Mucosa of gallbladder (tissue), 1 donor: Measurements from ENCODE around the gene MDFIC. TPM values are rescaled to one million over a fixed set of nuclear protein-coding genes. Genes with fewer than 3 reads are reported as not detected.

ENCODE experiments used
- DNase-seq: peaks from one replicate; pipeline ENCODE4 v3.0.0-alpha.2; 2020; ENCODE audit warnings: low spot score
- total RNA-seq: library from RNA; stranded (reverse); gene quantifications from one replicate; pipeline ENCODE4 v1.2.1, GENCODE V29; 2021
- donor health status: DM: no; HTN: no; CAD: no.

The MDFIC gene
- total RNA-seq, 1 donor from 2014 or later = 13.7 TPM

- no peak for DNase-seq
Measured at GRCh38 chr7:114925434-114925833, 3.5 kb downstream of the MDFIC start.

GRCh38 chr7:114928060-114928459 is 6.2 kb downstream of the MDFIC start:
- no peak for DNase-seq

GRCh38 chr7:114929570-114929969 is 7.7 kb downstream of the MDFIC start:
- no peak for DNase-seq

DNA sequence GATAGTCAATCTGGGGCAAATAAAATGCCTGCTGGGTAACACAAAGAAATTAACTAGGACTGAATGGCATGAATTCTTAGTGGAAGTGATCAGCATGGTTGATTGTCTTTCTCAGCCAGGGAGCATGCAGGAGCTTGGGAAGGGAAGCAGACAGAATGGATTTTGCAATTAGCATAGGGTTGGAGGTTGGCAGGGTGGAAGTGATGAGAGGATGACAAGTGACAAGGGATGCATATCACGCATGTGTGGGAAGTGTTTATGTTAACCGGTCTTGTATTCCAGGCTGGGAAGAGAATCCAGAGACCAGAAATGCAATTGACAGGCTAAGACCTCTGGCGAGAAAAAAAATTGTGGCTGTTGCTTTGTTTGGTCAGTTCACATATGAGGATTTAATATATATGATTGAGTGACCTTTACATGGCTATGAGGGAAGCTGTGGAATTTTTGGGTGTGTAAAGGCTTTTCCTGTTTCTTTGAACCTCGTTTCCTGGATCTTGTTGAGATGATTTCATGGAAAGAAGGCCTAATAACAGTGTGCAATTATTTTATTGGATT is 8.3 kb downstream of the MDFIC start:
- DNase-seq = no peak

DNA sequence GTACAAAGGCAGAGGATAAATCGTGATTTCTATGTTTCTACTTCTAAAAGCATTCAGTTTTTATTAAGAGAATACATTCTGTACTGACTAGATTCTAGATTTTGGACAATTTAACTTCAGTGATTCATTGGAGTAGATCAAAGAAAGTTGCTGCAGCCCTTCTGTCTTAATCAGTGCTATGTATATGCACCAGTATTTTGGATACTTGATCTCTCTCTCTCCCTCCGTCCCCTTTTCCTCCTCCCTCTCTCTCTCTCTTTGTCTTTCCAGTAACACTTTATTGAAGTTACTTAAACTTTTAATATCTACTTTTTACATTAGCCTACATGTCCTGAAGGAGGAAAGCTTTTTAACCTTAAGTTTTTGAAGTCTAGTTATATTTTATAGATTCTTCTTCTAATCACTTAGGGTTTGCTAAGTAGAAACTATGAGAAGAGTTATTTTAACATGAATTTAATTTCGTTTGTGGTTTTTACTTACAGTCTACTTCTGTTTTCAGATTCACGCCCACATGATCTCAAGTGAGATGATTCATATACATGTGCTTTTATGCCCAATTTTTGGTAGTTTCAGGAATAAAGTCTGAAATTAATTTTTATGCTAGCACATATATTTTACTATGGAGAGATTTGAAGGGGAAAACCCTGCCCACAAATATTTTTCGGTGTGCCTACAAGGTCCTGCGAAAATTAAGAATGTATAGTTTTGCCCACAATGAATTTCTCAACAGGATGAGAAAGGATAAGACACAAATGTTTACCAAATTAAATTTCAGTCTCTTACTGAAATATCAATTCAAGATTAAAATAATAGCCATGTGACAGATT is 9.1 kb downstream of the MDFIC start:
- DNase-seq = no peak

- no peak for DNase-seq
Measured at GRCh38 chr7:114931656-114932011, 9.7 kb downstream of the MDFIC start.

DNA sequence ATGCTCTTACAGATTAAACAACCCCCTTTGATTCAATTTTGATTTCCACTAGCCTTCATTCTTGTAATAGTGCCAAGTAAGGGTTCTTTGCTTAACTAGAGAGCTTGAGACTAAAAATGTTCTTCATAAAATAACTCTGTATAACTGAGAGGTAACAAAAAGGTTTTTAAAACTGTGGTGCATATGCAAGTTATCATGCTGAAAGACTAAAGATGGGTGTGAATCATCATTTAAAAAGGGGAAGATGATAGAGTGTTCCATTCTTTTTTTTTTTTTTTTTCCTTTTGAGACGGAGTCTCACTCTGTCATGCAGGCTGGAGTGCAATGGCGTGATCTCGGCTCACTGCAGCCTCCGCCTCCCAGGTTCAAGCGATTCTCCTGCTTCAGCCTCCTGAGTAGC is 11.1 kb downstream of the MDFIC start:
- no peak for DNase-seq

DNA sequence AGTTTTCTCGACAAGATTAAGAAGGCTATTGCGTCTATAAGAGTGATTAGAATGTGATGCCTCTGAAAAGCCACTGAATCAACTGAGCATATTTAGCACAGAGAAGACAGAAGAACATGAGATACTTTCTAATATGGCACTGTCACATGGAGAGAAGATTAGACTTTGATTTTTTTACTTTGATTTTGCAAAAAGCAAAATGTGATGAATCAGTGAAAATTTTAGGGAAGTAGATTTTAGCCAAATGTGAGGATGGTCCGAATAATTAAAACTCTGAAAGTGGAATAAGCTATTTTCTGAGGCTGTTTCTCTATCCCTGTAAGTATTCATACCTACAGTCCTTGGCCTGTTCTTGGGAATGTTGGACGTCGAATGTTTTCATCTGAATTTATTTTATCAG is 11.8 kb downstream of the MDFIC start:
- DNase-seq = no peak

- DNase-seq = no peak
Measured at GRCh38 chr7:114934086-114934485, 12.2 kb downstream of the MDFIC start.

- DNase-seq = no peak
Measured at GRCh38 chr7:114934713-114935112, 12.8 kb downstream of the MDFIC start.

DNA sequence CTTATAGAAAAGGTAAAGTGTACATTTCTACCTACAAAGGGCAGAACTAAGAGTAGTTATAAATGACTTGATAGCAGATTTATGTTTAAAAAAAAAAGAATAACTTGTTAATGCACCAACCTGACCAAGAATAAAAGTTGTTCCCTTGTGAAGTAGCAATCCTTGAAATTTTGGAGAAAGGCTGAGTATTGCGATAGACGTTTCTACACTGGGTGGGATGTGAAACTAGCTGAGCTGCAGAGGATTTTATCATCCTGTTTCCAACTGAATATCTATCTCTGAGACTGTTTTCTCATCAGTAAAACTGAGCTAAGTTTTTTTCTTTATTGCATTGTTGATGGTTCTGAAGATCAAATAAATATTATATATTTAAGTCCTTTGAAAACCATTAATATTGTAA is 14.6 kb downstream of the MDFIC start:
- DNase-seq = no peak

- DNase-seq = no peak
Measured at GRCh38 chr7:114937446-114937845, 15.6 kb downstream of the MDFIC start.

- DNase-seq = no peak
Measured at GRCh38 chr7:114938785-114939184, 16.9 kb downstream of the MDFIC start.

GRCh38 chr7:114939484-114940097 is 17.7 kb downstream of the MDFIC start:
- DNase-seq = no peak

GRCh38 chr7:114940220-114940619 is 18.3 kb downstream of the MDFIC start:
- DNase-seq = no peak

GRCh38 chr7:114941692-114942091 is 19.8 kb downstream of the MDFIC start:
- DNase-seq = no peak

- no peak for DNase-seq
Measured at GRCh38 chr7:114942446-114943175, 20.7 kb downstream of the MDFIC start.

DNA sequence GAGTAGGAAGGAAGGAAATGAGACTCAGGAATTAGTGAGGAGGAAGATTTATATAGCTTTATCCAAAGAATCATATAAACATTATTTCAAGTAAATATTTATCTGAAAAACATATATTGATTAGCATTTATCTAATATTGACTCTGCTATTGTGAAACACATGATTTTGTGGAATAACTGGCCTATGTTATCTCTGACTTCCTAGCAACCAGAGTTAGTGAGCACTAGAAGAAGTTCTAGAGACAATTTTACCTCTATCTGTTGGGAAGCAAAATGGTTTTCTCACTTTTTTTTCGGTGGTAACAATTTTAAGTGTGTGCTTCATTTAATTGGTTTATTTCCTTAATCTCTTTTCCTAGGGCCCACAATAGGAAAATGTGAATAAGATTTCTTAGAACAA is 21.6 kb downstream of the MDFIC start:
- DNase-seq = no peak

- DNase-seq = no peak
Measured at GRCh38 chr7:114943953-114944744, 22.3 kb downstream of the MDFIC start.

- DNase-seq = peak; percentile 34
Measured at GRCh38 chr7:114944745-114945625, 23.1 kb downstream of the MDFIC start.

- no peak for DNase-seq
Measured at GRCh38 chr7:114949231-114949630, 27.3 kb downstream of the MDFIC start.
